HG03565 (cell line): ENCODE measurements around the gene KLF13.
"Not testable (repeated sequence)": the region's sequence is repeated elsewhere in the genome, so short reads cannot be mapped to it uniquely, and the experiment has no call there.

Source experiments
- ATAC-seq: cut with Tn5 transposase; IDR thresholded peaks from one replicate; pipeline ENCODE4 v1.9.1; 2021; ENCODE audit warnings: mild to moderate bottlenecking, moderate library complexity; ENCODE audit not compliant: unreplicated experiment

Gene KLF13

GRCh38 chr15:31344823-31345605 is 18.4 kb downstream of the KLF13 start:
- ATAC-seq, result no peak

GRCh38 chr15:31345606-31346366 is 19.2 kb downstream of the KLF13 start:
- ATAC-seq, result peak; percentile 18

DNA sequence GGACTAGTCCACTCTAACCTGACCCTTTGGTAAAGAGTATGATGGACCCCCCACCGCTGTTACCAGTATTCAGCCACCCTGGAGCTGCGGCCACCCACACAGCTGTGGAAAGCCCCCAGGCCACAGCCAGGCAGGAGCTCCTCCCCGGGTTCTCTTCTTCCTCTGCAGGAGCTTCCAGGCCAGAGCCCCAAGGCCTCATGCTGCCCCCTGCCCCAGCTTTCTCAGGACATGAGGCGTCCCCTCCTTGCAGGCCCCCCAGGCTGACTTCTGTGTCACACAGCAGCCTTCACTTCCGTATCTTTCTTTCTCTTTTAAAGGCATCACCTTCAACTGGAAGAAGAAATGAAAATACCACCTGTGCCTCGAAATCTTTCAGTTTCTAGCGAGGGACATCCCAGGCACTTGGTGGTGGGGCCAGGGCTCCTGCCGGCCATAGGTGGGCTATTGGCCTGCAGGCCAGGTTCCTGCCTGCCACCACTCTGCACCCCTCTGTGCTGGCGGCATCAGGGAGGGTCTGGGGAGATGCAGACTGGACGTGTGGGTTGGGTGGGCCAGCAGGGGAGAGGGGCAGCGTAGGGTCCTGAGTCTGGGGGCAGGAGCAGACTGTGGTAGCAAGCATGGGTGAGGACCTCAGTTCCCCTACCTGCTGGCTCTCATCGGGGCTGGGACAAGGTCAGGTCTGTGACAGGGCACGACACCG is 19.9 kb downstream of the KLF13 start:
- ATAC-seq, result peak; percentile 46

DNA sequence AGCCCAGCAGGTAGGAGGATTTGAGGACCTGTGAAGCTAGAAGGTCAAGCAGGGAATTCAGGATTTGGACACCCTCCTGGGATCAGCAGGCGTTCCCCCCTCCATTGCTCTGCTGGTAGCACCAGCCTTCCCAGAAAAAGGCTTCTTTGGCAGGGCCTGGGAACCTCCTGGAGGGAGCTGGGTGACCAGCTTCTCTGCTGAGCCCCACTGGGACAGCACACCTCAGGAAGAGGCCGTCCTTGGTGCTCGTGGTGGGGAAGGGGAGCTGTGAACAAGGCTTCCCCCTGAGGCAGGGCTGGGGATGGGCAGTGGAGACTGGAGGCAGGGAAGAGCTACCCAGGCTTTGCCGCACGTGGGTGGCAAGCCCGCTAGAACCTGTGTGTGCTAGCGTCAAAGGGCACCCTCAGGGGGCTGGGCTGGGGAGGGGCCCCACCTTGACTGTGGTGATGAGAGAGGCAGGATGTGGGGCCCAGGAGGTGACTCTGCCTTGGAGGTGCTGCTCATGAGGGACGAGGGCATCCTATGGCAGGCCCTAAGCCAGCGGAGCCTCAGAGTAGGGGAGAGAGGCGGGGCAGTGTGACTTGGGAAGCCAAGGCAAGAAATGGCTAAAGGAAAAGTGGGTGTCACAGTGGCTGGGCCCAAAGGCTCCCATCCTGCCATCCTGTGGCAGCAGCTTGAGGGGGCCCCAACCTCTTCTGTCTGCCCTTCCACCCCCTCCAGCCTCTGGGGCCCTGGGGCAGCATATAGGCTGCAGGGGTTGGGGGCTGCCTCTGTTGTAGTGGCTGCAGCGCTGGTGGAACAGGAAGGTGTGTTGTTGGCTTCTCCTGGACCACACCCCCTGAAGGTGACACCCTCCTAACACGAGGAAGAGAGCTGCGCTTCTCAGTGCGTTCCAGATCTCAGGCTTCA is 20.7 kb downstream of the KLF13 start:
- ATAC-seq, result no peak

DNA sequence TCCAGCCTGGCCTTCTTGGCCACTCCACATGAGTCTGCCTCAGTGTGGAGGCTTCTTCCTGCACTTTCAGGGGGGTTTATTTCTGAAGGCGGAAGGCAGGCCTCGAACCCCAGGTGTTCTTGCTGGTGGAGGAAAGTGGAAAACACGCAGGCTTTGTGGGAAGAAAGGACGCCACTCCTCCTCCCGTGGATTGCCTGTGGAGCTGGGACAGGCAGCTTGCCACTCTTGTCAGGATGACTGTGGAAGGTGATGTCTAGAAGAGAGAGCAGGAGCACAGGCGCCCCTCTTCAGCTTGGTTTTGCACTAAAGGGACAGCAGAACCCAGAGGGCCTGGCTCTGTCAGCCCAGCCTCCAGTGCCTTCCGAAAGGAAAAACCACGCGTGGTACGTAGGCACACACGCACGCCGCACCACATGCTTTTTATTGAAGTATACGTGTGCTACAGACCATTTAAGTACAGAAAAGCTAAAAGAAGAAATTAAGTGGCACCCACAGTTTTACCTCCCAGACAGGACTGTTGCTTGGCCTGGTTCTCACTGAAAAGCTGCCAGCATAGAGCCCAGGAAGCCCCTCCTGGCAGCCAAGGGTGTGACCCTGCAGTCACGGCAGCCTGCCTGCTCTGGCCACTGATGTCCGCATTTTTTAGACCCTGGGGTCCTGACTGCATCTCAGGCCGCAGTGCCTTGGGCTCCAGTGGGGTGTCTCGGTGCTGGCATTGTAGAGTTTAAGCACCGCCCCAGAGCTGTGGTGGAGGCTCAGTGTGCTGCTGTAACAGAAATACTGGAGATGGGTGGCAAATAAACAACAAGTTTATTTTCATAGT is 21.6 kb downstream of the KLF13 start:
- ATAC-seq, result no peak

DNA sequence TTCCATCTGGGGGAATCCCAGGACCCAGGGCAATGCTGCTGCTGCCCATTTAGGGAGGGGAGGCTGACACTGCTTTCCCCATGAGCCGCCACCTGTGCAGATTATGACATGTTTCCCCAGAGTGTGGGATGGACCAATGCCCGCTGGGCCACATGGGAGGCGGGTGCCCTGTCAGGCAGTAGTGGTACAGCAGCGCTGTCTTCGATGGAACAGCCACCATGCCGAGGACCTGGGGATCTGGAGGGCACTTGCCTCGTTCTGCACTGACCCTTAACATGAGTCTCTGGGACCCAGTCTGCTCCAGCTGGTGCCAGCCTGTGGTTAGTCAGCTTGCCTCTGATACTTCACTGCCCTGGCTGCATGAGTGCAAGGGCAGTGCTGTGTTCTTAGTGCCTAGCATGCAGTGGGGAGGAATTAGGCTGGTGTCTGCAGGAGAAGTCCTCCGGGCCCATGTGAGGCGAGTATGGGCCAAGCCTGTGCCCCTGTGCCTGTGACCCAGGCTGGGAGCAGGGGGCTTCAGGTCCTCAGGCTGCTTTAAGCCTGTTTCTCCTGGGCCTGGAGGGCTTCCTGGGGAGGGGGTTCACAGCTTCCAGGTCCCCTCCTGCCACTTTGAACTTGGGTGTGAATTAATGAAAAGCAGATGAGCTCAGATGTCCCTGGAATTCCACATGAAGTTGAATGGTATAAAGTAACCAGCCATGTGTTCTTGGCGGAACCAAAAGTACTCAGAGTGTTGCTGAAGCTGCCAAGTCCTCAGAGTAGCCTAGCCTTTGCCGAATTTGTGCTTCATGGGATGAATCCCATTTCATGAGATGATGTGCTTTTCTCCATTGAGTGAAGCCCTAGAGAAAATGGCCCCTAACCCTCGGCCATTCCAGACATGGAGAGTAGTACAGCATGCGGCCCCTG is 22.9 kb downstream of the KLF13 start:
- ATAC-seq, result no peak

DNA sequence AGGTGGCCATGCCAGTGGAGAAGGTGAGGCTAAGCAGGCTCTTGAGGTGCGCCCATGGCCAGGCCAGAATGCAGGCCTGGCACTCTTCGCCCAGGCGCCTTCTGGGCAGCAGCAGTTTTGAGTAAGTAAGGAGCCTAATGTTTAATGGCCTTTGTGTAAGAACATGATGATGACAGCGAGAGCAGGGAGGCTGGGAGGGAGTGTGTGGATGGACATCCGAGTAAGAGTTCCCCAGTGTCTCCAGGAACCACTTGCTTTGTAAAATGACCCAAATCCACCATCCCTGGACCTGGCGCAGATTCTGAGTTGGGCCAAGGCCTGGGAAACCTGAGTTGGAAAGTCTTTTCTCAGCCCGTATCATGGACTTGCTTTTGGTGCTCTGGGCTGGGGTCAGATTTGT is 24.1 kb downstream of the KLF13 start:
- ATAC-seq, result no peak

DNA sequence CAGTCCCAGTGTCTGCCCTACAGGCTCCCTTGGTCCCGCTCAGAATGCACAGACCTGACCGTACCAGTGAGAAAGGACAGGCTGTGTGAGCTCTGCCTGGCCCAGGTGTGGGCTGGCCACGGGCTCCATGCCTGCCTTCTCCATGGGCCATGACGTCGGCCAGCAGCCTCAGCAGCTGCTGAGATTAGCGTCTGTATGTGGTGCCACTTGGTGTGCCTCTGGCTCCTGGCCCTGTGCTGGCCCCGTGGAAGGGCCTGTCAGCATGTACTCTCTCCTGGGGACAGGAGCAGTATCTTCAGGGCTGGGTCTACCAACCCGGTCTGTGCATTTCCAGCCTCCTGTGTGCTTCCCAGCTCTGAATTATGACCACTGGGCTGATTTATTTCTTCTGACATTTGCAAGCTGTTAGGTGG is 25.7 kb downstream of the KLF13 start:
- no peak for ATAC-seq

GRCh38 chr15:31352911-31353811 is 26.5 kb downstream of the KLF13 start:
- ATAC-seq, result peak; percentile 58

GRCh38 chr15:31353931-31354330 is 27.3 kb downstream of the KLF13 start:
- no peak for ATAC-seq

DNA sequence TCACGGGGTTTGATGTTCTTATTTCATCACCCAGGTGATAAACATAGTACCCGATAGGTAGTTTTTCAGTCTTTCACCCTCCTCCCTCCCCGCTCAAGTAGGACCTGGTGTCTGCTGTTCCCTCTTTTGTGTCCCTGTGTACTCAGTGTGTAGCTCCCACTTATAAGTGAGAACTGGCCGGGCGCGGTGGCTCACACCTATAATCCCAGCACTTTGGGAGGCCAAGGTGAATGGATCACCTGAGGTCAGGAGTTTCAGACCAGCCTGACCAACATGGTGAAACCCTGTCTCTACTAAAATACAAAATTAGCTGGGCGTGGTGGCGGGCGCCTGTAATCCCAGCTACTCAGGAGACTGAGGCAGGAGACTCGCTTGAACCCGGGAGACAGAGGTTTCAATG is 29.5 kb downstream of the KLF13 start:
- not testable (repeated sequence) for ATAC-seq

DNA sequence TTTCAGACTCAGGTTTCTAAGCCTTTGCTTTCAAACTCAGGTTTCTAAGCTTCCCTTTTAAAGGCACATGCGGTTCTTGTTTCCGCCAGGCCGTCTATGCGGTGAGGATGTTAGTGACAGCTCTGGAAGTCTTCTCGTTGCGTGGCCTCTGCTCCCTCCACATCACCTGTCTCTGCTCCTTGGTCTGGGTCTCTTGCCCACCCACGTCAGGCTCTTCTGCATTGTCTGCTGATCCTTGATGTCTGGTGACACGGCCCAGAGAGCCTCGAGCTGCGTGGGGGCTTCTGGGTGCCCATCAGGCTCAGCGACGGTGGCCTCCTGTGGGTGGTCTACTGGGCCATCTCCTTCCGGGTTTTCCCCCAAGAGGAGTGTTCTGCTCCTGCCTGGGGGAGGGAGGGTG is 30.5 kb downstream of the KLF13 start:
- ATAC-seq, result no peak

DNA sequence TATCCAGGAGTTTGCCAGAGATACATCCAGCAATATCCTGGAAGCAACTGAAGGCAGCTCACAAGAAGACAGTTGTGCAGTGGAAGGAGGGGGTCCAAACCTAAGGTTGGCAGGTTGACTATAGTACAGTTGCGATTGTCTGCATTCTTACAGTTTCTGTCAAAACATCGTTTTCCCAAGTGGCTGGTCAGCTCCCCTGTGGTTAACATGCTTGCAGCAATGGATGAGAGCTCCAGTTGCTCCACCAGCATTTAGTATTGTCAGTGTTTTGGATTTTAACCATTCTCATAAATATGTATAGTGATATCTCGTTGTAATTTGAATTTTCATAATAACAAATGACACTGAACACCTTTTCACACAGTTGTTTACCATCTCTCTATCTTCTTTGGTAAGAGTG is 31.5 kb downstream of the KLF13 start:
- no peak for ATAC-seq

DNA sequence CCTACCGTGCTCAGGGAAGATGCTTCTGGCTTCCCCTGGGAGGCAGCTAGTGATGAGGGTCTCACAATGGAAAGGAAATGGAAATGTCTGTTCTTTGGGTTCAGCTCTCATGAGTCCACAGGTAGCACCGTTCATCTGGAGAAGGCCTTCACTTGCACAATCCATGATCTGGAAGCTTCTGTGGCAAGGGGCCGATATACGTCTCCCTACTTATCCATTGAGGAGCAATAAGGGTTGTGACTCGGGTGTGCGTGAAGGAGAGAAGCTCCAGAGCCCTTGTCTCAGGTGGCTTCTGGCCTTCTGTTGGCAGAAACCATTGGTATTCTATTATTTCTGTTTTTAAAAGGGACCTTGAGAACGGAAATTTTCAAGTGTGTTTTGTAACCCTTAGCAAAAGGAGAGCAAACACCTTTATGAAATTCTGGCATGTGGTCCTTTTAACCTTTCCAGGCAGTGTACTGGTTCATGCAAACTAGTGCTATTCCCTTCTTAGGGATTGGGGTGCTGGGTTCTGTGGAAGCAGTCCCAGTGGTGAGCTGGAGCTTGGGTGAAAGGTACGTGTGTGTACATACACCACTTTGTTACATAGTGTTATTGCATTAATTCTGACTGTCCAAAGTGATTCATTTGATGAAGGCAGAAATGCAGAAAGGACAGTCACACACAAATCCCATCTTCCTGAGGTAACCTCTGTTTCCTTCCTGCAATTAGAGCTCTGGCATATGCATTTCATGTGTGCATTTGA is 32.5 kb downstream of the KLF13 start:
- ATAC-seq, result no peak

DNA sequence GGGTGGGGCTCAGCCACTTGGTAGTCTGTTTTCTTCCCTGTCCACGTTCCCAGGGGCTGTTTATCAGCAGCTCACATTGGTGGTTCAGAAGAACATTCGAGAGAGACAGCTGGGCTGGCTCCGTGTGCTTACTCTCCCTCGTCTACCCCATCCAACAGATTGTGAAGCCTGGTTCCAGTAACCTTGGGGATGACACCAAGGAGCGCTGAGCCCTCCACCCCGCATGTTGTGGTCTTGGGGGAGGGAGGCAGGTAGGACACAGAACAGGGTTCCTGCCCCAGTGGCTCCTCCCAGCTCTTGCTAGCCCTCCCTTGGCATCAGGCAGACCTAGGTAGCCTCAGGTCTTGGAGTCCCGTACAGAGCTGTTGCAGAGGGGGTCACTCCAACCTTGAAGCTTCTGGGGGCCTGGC is 33.1 kb downstream of the KLF13 start:
- no peak for ATAC-seq

DNA sequence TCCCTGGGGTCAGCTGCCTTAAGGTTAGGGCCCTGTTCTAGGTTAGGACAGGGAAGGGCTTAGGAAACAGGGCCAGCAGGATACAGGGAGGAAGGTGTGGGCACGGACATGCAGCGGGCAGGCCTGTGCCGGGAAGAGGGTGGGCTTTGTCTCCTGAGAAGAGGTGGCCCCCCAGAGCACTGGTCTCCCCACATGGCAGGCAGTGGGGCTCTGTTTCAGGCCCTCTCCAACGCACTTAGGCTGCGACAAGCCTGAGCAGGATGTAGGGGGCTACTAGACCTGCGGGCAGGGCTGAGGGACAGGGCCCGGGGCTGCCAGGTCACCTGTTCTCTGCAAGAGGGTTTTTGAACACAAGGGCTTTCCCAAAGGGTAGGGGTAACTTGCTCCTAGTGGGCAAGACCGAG is 33.5 kb downstream of the KLF13 start:
- ATAC-seq, result no peak
